ENCODE measurements around the gene ITGA1. TPM values are rescaled to one million over a fixed set of nuclear protein-coding genes. Genes with fewer than 3 reads are reported as not detected.

Gene ITGA1
- total RNA-seq, 1 donor from 2014 or later: 33.5 TPM

DNA sequence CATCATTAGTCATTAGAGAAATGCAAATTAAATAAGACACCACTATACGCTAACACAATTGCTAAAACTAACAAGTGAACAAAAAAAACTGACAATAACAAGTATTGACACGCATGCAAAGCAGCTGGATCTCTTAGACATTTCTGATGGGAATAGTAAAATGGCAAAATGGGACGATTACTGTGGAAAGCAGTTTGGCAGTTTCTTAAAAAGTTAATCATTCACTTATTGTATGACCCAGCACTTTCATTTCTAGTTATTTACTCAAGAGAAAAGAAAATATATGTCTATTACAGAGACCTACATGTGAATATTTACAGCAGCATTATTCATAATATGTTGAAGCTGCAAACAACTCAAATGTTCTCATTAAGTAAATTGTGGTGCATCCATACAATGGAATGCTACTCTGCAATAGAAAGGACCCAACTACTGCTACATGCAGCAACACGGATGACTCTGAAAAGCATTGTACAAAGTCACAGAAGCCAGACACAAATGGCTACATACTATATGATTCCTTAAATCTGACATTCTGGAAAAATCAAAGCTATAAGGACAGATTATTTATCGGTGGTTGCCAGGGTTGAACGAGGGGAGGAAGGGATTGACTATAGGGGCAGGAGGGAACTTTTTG is 104.6 kb downstream of the ITGA1 start:
- Mint-ChIP-seq H3K27me3 (ENCODE audit: unreplicated experiment) (no peaks in the 10 kb centered on the region), H3K36me3 (ENCODE audit: low read depth, unreplicated experiment) (peaks cover 9% of the 10 kb centered on the region), H3K4me1 (ENCODE audit: unreplicated experiment) (peaks cover 6% of the 10 kb centered on the region), H3K9me3 (ENCODE audit: unreplicated experiment) (no peaks in the 10 kb centered on the region), H3K4me3 (ENCODE audit: unreplicated experiment) (no peak overlapping the region), H3K27ac (ENCODE audit: unreplicated experiment) (no peak overlapping the region)
- no peak for DNase-seq (ENCODE audit: low spot score)
- TF ChIP-seq, protein P1, sequence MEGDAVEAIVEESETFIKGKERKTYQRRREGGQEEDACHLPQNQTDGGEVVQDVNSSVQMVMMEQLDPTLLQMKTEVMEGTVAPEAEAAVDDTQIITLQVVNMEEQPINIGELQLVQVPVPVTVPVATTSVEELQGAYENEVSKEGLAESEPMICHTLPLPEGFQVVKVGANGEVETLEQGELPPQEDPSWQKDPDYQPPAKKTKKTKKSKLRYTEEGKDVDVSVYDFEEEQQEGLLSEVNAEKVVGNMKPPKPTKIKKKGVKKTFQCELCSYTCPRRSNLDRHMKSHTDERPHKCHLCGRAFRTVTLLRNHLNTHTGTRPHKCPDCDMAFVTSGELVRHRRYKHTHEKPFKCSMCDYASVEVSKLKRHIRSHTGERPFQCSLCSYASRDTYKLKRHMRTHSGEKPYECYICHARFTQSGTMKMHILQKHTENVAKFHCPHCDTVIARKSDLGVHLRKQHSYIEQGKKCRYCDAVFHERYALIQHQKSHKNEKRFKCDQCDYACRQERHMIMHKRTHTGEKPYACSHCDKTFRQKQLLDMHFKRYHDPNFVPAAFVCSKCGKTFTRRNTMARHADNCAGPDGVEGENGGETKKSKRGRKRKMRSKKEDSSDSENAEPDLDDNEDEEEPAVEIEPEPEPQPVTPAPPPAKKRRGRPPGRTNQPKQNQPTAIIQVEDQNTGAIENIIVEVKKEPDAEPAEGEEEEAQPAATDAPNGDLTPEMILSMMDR (IDR thresholded peaks at IDR 0.05; ENCODE audit: unreplicated experiment): no peak

DNA sequence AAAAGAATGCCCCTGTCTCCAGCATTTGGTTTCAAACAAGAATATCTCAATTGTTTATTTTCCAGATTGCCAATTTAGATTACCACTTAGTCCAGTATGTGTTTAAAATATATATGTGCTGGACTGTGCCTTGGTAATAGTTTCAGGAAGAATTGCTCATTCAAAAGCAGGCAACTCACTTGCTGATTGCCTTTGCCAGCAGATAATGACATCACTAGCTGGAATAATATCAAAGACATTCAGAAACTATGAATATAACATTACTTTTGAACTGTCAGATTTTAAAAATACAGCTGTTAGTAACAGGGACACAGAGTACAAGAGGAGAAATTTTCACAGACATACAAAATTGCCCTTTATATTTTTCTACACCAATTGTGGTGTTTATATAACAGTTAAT is 105.4 kb downstream of the ITGA1 start:
- Mint-ChIP-seq H3K9me3 (ENCODE audit: unreplicated experiment) (no peaks in the 10 kb centered on the region), H3K36me3 (ENCODE audit: low read depth, unreplicated experiment) (peaks cover 2% of the 10 kb centered on the region), H3K27ac (ENCODE audit: unreplicated experiment) (no peak overlapping the region), H3K27me3 (ENCODE audit: unreplicated experiment) (no peaks in the 10 kb centered on the region), H3K4me1 (ENCODE audit: unreplicated experiment) (peaks cover under 1% of the 10 kb centered on the region), H3K4me3 (ENCODE audit: unreplicated experiment) (no peak overlapping the region)
- TF ChIP-seq, protein P1 (IDR thresholded peaks at IDR 0.05; ENCODE audit: unreplicated experiment): no peak
- no peak for DNase-seq (ENCODE audit: low spot score)

DNA sequence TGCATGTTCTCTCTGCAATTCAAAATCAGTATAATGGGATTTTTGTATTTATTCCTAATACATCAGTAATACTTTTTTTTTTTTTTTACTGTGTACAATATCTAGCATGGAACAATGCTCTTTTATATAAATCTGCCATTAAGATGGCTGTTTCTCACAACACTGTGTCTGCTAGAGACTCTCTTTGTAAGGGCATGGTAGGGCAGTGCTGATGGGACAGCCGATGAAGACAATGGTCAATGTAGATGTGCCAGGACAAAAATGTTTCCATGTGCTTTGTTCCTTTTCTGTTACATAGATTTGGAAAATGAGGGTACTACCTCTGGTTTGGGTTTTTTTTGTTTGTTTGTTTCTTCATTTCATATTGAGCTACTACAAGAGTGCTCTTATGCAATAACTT is 106.1 kb downstream of the ITGA1 start:
- H3K27ac Mint-ChIP-seq (ENCODE audit: unreplicated experiment): no peak overlapping the region
- no peak overlapping the region for H3K4me3 Mint-ChIP-seq (ENCODE audit: unreplicated experiment)
- TF ChIP-seq, protein P1 (IDR thresholded peaks at IDR 0.05; ENCODE audit: unreplicated experiment): no peak
- H3K36me3 Mint-ChIP-seq (ENCODE audit: low read depth, unreplicated experiment): no peaks in the 10 kb centered on the region
- H3K9me3 Mint-ChIP-seq (ENCODE audit: unreplicated experiment): no peaks in the 10 kb centered on the region
- DNase-seq (ENCODE audit: low spot score): no peak
- H3K27me3 Mint-ChIP-seq (ENCODE audit: unreplicated experiment): no peaks in the 10 kb centered on the region
- H3K4me1 Mint-ChIP-seq (ENCODE audit: unreplicated experiment): no peaks in the 10 kb centered on the region

DNA sequence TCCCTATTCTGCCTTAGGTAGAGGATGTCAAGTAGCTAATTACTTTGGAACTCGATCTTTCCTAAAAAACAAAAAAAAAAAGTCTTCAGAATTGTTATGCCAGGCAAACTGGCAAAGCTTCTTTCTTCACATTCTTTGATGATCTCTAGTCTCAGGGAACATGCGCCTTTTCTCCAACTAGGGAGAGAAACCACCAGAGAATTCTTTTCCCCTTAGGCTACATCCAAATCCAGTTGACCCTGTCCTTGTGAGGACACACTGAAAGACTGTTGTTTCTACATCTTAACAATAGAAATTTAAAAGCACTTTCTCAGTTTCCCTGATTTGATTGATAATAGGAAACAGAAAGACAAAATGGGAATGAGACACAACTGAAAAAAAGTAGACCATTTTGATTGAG is 106.7 kb downstream of the ITGA1 start:
- DNase-seq (ENCODE audit: low spot score): no peak
- Mint-ChIP-seq H3K4me3 (ENCODE audit: unreplicated experiment) (no peak overlapping the region), H3K4me1 (ENCODE audit: unreplicated experiment) (no peaks in the 10 kb centered on the region), H3K27ac (ENCODE audit: unreplicated experiment) (no peak overlapping the region), H3K36me3 (ENCODE audit: low read depth, unreplicated experiment) (no peaks in the 10 kb centered on the region), H3K9me3 (ENCODE audit: unreplicated experiment) (no peaks in the 10 kb centered on the region), H3K27me3 (ENCODE audit: unreplicated experiment) (no peaks in the 10 kb centered on the region)
- TF ChIP-seq, protein P1 (IDR thresholded peaks at IDR 0.05; ENCODE audit: unreplicated experiment): no peak

GRCh38 chr5:52895075-52895474 is 107.4 kb downstream of the ITGA1 start:
- no peak overlapping the region for H3K27ac Mint-ChIP-seq (ENCODE audit: unreplicated experiment)
- no peaks in the 10 kb centered on the region for H3K9me3 Mint-ChIP-seq (ENCODE audit: unreplicated experiment)
- TF ChIP-seq, protein P1 (IDR thresholded peaks at IDR 0.05; ENCODE audit: unreplicated experiment): no peak
- no peaks in the 10 kb centered on the region for H3K27me3 Mint-ChIP-seq (ENCODE audit: unreplicated experiment)
- no peaks in the 10 kb centered on the region for H3K4me1 Mint-ChIP-seq (ENCODE audit: unreplicated experiment)
- no peaks in the 10 kb centered on the region for H3K36me3 Mint-ChIP-seq (ENCODE audit: low read depth, unreplicated experiment)
- H3K4me3 Mint-ChIP-seq (ENCODE audit: unreplicated experiment): no peak overlapping the region
- no peak for DNase-seq (ENCODE audit: low spot score)
